ENCODE results near the gene HOOK1. TPM values are rescaled to one million over a fixed set of nuclear protein-coding genes. Genes with fewer than 3 reads are reported as not detected.

Gene HOOK1
- total and polyA plus RNA-seq, 12 donors: 3.3 to 23.9 (median 8.4) TPM

GRCh38 chr1:59775480-59775879 is 39.3 kb upstream of the HOOK1 start:
- H3K4me3 ChIP-seq: no peak overlapping the region
- no peaks in the 10 kb centered on the region for H3K4me1 ChIP-seq (replicated peaks in 1 of 2)
- no peaks in the 10 kb centered on the region for H3K36me3 ChIP-seq (replicated peaks in 1 of 2)
- no peak overlapping the region for H3K27ac ChIP-seq
- H3K27me3 ChIP-seq: no peaks in the 10 kb centered on the region
- WGBS, 4 donors: 76 to 89% (median 87%) methylated on average over 4 of the region's 4 CpGs
- no peak for TF ChIP-seq CTCF (IDR thresholded peaks at IDR 0.05)
- no peak for TF ChIP-seq POLR2A (IDR thresholded peaks at IDR 0.05)
- no peak for DNase-seq
- no peaks in the 10 kb centered on the region for H3K9me3 ChIP-seq (replicated peaks in 1 of 3)
- intact Hi-C loops (cut with DNase I): no loop called here

- no peak for TF ChIP-seq CTCF (IDR thresholded peaks at IDR 0.05)
- TF ChIP-seq POLR2A (IDR thresholded peaks at IDR 0.05): no peak
These were observed 37.5 kb upstream of the HOOK1 start for GRCh38 chr1:59776960-59777852.

GRCh38 chr1:59779949-59780348 is 34.8 kb upstream of the HOOK1 start:
- WGBS, 4 donors: 34 to 50% (median 43%) methylated on average over 2 of the region's 2 CpGs

More at GRCh38 chr1:59776960-59777852, 37.5 kb upstream of the HOOK1 start:
- Histone ChIP-seq H3K27me3 (no peaks in the 10 kb centered on the region), H3K4me3 (no peak overlapping the region), H3K27ac (no peak overlapping the region), H3K9me3 (replicated peaks in 1 of 3) (no peaks in the 10 kb centered on the region), H3K4me1 (replicated peaks in 1 of 2) (no peaks in the 10 kb centered on the region), H3K36me3 (replicated peaks in 1 of 2) (no peaks in the 10 kb centered on the region)
- 73 to 82% (median 80%) methylated on average over 6 to 7 of the region's 7 CpGs for WGBS, 4 donors
- DNase-seq: no peak
- intact Hi-C loops (cut with DNase I): no loop called here

GRCh38 chr1:59788825-59789224 is 25.9 kb upstream of the HOOK1 start:
- intact Hi-C loops (cut with DNase I): no loop called here
- no peak for DNase-seq
- no peaks in the 10 kb centered on the region for H3K9me3 ChIP-seq (replicated peaks in 1 of 3)
- no peaks in the 10 kb centered on the region for H3K4me1 ChIP-seq (replicated peaks in 1 of 2)
- TF ChIP-seq POLR2A (IDR thresholded peaks at IDR 0.05) (no peak), CTCF (IDR thresholded peaks at IDR 0.05) (no peak)
- H3K36me3 ChIP-seq (replicated peaks in 1 of 2): no peaks in the 10 kb centered on the region
- no peaks in the 10 kb centered on the region for H3K27me3 ChIP-seq
- no peak overlapping the region for H3K27ac ChIP-seq
- no peak overlapping the region for H3K4me3 ChIP-seq

More at GRCh38 chr1:59779949-59780348, 34.8 kb upstream of the HOOK1 start:
- peak in 1 of 7 donors; percentile 35 for DNase-seq
- Histone ChIP-seq H3K27ac (no peak overlapping the region), H3K36me3 (replicated peaks in 1 of 2) (no peaks in the 10 kb centered on the region), H3K9me3 (replicated peaks in 1 of 3) (no peaks in the 10 kb centered on the region), H3K4me1 (replicated peaks in 1 of 2) (no peaks in the 10 kb centered on the region), H3K27me3 (no peaks in the 10 kb centered on the region), H3K4me3 (no peak overlapping the region)
- TF ChIP-seq CTCF (IDR thresholded peaks at IDR 0.05): no peak
- TF ChIP-seq POLR2A (IDR thresholded peaks at IDR 0.05): no peak
- intact Hi-C loops (cut with DNase I): no loop called here
